Suppressor macrophage treated with lipopolysaccharide for 1 hour (primary cell): ENCODE results near the gene KDF1.

Experiments
- DNase-seq, 3 donors: peaks; one replicate each; pipeline ENCODE4 v3.0.0-alpha.2; 2020 to 2022

The KDF1 gene, protein sequence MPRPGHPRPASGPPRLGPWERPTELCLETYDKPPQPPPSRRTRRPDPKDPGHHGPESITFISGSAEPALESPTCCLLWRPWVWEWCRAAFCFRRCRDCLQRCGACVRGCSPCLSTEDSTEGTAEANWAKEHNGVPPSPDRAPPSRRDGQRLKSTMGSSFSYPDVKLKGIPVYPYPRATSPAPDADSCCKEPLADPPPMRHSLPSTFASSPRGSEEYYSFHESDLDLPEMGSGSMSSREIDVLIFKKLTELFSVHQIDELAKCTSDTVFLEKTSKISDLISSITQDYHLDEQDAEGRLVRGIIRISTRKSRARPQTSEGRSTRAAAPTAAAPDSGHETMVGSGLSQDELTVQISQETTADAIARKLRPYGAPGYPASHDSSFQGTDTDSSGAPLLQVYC

GRCh38 chr1:26959722-26960624, at the start of gene KDF1:
Gene KDF1 (minus strand): TSS chr1:26960468. CDS start chr1:26952380, 8,088 bp downstream.
- peak in 1 of 3 donors; percentile 25 for DNase-seq

DNA sequence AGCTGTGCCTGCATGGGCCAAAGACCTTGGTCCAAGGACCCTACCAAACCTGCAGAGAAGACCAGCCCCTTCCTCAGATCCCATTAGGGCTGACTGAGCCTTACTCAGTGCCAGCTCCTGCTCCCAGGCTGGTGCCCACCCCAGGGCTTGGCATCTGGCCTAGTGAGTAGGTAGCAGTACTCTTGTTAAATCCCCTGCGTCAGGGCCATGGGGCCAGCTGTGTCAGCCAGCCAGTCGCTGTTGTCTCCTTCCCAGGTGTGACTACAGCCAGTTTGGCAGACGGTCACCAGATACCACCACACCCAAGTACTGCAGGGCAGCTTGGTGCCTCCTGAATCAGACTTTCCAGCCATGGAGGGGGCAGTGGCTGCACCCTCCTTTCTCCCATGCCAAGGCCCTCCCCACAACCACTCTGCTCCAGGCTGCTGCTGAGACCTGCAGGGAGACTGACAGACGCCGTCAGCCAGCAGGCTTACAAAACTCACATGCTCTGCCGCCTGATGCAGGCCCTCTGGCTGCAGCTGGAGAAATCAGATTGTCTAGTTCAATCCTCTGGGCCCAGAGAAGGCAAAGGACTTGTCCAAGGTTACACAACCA, 49.4 kb upstream of the KDF1 start:
- no peak for DNase-seq

GRCh38 chr1:27007909-27008582, 47.8 kb upstream of the KDF1 start:
- no peak for DNase-seq

DNA sequence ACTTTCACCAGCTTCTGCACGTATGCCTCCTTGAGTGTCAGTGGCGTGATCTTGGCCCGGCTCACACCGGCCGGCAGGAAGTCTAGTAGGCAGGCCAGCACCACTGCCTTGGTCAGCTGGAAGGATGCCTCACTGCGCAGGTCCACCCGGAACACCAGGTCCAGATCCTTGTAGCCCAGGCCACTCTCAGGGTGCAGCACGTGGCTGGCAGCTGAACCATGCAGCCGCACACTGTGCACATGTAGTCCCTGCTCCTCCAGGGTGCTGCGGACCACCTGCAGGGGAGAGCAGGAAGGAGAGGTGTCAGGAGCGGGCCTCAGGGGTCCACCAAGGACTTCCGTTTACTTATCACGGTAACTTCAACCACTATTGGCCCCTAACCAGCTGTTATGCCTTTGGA, 46.4 kb upstream of the KDF1 start:
- no peak for DNase-seq

DNA sequence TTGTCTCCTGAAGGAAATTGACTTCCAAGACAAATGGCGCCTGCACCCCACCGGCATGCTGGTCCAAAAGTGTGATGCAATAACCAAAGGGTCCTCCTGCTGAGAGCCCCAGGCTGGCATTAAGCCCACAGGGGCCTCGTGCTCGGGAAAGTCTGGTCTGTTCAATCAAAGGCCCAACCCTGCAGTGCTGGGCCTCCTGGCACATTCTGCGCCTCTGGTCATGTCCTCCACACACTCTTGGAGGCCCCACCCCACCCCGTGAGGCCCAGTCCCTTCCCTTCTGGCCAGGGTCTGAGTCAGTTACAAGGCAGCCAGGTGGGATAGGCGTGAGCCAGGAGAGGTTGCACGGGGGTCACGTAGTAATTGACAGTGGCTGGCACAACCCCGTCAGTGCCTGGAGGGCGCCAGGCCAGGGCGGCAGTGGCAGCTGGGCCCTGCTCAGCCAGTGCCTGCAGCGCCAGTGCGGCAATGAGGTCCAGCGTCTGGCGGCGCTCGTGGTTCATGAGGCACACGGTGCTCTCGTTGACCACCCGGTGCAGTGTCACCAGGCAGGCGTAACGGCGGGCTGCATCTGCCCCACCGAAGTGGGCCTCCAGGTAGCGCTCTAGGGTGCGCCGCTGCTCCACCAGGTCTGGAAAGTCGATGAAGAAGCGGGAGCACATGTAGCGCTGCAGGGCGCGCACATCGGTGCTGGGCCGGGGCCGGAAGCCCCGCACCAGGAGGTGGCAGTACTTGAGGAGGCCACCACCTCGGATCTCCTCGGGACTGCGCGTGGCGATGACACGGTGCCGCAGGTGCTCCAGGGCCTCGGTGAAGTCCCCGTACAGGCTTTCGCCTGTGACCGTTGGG, 45.6 kb upstream of the KDF1 start:
- DNase-seq, result no peak

DNA sequence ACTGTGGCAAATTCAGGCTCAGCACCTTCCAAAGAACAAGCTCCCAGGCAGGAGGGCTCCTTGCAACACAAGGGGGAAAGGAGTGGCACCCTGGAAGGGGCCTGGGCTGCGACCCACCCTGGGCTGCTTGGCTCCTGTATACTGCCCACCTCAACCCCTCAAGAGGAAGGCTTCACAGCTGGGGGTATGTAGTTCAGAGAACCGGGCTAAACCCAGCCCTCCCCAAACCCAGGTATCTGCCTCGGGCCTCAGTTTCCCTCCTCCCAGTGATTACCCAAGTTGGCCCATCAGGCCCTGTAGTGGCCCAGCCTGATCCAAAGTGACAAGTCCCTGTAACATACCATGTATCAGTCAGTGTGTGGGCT, 44.9 kb upstream of the KDF1 start:
- no peak for DNase-seq

DNA sequence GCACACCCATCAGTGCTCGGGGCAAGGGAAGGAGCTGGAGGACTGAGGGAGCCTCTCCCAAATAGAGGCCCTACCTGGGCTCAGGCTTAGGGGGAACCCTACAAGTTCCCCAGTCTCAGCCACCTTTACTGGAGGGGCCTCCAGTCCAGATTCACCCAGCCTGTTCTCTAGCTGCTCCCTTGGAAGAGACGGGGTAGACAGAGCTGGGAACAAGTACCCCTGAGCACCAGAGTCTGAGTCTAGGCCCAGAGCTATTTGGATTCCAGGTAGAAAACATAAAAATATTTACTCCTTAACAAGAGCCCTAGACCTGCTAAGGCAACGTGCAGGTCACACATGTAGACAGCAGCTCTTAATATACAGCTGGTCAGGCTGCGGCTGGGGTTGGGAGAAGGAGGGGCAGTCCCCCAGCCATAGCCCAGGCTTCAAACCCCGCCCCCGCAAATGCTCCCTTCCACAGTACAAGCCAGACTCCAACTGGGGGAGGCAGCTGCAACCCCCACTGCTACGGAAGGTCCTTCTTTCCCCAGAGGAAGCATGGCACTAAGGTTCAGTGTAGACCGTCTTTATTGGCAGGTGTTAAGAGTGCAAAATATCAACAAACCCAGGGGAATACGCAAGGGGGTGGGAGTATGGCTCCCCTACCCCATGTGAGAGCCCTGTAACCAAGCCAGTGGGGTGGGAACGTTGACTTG, 44.4 kb upstream of the KDF1 start:
- no peak for DNase-seq

GRCh38 chr1:27003745-27004470, 43.6 kb upstream of the KDF1 start:
- DNase-seq, result no peak

GRCh38 chr1:27001570-27002360, 41.5 kb upstream of the KDF1 start:
- peak; percentile 91 to 93 (median 92) for DNase-seq

GRCh38 chr1:27000817-27001460, 40.7 kb upstream of the KDF1 start:
- DNase-seq, result peak; percentile 74 to 87 (median 74)

GRCh38 chr1:27000090-27000816, 40.0 kb upstream of the KDF1 start:
- DNase-seq, result no peak

DNA sequence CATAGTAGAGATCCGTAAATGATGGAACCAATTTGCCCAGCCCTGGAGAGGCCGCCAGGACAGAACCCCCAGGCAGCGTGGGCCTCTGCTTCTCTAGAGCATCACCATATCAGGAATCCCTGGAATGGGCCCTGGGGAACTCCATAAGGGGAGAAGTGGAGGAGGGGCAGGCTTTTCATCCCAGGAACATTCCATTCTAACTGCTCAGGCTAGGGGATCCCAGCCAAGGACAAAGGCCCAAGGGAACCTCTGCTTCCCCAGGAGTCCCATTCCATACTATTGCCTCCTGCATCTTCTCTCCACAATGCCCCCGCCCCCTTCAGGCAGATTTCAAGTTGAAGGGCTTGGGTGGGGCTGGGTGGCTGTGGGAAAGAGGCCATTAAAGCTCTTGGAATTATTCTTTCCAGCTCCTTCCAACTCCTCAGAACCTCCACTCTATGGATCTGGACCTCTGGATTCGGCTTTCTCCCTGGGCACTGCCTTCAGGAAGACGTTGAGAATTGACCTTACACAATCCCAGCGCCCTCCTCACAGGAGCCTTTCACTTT, 39.2 kb upstream of the KDF1 start:
- no peak for DNase-seq

- peak in 2 of 3 donors; percentile 42 to 57 for DNase-seq
These were observed 38.4 kb upstream of the KDF1 start for GRCh38 chr1:26998429-26999300.

DNA sequence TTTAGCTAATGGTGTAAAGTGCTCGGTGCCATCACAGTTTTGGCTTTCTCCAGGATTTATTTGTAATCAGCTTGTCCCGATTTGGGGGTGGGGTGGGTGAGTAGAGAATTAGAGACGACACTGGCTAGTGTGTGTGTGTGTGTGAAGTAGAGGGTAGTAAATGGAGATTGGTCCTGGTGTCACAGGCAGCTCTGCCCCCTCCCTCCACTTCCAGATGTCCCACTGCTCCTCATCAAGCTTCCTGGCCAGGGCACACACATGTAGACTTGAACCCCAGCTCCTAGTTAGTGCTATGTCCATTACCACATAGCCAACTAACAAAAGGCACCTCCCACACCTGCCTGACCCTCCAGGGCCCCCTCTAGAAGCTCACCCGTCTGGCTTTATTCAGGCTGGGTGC, 36.4 kb upstream of the KDF1 start:
- no peak for DNase-seq

- peak in 1 of 3 donors; percentile 21 for DNase-seq
These were observed 35.8 kb upstream of the KDF1 start for GRCh38 chr1:26996024-26996423.

DNA sequence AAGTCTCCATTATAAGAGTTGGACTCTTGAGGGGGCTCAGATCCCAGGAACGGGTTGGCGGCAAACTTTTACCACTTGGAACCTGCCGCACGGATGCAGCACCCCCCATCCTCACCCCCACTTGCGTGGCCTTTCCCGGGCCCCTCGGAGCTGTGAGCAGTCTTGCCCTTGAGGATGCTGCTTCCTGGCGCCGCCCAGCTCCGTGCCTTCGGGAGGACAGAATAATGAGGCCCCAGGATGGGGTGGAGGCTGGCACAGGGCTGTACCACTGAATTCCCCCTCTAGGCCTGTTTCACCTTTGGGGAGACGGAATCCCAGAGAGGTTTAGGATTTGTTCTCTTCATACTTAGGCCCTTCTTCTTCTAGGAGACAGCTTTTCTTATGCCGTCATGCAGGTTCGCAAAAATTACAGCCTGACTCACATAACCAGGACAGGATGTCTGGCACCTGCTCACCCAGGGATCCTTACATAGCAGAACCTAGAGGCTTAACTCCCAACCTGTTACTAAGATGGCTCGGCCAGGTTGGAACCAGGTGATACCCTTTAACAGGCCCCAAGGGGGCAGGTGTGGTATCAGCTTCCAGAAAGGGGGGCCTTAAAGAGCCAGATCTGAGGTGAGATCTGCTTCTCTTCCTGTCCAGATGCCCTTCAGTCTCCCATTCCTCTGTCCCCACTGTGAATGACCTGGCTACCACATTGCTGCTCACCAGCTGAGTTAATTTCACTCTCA, 34.7 kb upstream of the KDF1 start:
- DNase-seq, result no peak
